A673 (cell line): ENCODE data around the gene FAHD2A.

ENCODE experiments used
- EZH2 ChIP-seq: fragments of 200-600 bp; sonication (generic); IDR thresholded peaks from 2 replicates; pipeline ENCODE4 v1.6.1; 2017; ENCODE audit warnings: borderline replicate concordance, low read depth, mild to moderate bottlenecking, mixed read lengths, antibody characterized with exemption, low read length; ENCODE audit not compliant: poor library complexity, severe bottlenecking
- TF ChIP-seq, protein P1 (sequence below): fragments of 300-800, 200-600 bp; sonication (generic); conservative IDR thresholded peaks from 2 replicates; pipeline ENCODE4 v1.5.1; 2017; ENCODE audit warnings: low read depth, mild to moderate bottlenecking, antibody characterized with exemption, low read length, moderate library complexity, mixed read lengths

DNA sequence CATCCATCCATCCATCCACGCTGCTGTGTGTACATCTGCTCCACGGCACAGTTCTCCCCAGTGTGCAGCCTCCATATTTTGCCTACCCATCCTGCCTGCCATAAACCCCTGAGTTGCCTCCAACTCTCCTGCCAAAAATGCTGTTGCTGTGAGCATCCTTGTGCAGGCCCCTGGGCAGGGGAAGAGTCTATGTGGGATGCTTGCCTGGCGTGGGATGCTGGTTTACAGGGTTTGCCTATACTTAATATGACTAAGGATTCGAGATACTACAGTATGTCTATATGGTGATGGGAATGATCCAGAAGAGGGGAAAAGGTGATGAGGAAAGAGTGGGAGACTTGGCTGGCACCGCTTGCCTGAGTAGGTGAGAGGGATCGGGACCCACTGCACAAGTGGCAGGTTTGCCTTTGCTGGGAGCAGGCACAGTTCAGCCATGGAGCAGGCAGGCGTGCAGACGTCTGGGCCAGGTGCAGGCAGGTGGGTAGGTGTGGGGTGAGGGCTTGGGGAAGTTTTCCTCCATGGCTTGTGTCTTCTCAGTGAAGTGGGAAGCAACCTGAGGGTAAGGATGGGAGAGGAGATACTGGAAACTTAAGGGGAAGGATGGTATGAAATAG, 30.2 kb upstream of the FAHD2A start:
- no peak for TF ChIP-seq EZH2
- TF ChIP-seq, protein P1, sequence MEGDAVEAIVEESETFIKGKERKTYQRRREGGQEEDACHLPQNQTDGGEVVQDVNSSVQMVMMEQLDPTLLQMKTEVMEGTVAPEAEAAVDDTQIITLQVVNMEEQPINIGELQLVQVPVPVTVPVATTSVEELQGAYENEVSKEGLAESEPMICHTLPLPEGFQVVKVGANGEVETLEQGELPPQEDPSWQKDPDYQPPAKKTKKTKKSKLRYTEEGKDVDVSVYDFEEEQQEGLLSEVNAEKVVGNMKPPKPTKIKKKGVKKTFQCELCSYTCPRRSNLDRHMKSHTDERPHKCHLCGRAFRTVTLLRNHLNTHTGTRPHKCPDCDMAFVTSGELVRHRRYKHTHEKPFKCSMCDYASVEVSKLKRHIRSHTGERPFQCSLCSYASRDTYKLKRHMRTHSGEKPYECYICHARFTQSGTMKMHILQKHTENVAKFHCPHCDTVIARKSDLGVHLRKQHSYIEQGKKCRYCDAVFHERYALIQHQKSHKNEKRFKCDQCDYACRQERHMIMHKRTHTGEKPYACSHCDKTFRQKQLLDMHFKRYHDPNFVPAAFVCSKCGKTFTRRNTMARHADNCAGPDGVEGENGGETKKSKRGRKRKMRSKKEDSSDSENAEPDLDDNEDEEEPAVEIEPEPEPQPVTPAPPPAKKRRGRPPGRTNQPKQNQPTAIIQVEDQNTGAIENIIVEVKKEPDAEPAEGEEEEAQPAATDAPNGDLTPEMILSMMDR: no peak
